PC-9 (cell line): ENCODE data around the gene SUGCT. TPM values are rescaled to one million over a fixed set of nuclear protein-coding genes. Genes with fewer than 3 reads are reported as not detected.

ENCODE experiments used
- BruUV-seq: library from RNA; stranded (reverse); fragments of 400-500 nt; replicated peaks from 2 replicates; lab custom pipeline; 2021; lab: Mats Ljungman, UMichigan
- CTCF ChIA-PET: fragments of 300-600 bp; sonication (Branson Sonifier 250); formaldehyde crosslinking; loops from one replicate; lab custom pipeline; 2022; ENCODE audit warnings: antibody characterized with exemption; lab: Charles Lee
- POLR2A ChIA-PET: fragments of 300-600 bp; sonication (Branson Sonifier 250); formaldehyde crosslinking; loops from one replicate; lab custom pipeline; 2022; ENCODE audit warnings: antibody characterized with exemption; ENCODE audit not compliant: unreplicated experiment; lab: Charles Lee
- DNase-seq, 2 experiments: peaks; one replicate each; pipeline versions ENCODE4 v3.0.0 to v3.0.0-alpha.2; 2015 to 2022; ENCODE audit warnings: mixed read lengths in 1 of 2
- H2AFZ ChIP-seq: fragments of 200-600 bp; sonication (generic); 2 replicates; pipeline ENCODE4 v1.8.1; 2017; ENCODE audit warnings: antibody characterized with exemption
- H3F3A ChIP-seq: fragments of 200-600 bp; sonication (generic); 2 replicates; pipeline ENCODE4 v1.8.1; 2017; ENCODE audit warnings: antibody characterized with exemption, mild to moderate bottlenecking, low read depth; ENCODE audit not compliant: insufficient read depth
- H3K27ac ChIP-seq: fragments of 200-600 bp; sonication (generic); 2 replicates; pipeline ENCODE4 v1.6.1; 2016; ENCODE audit warnings: mixed run types
- H3K27me3 ChIP-seq: fragments of 200-600 bp; sonication (generic); 2 replicates; pipeline ENCODE4 v1.6.1; 2016; ENCODE audit warnings: low read depth, mixed run types; ENCODE audit not compliant: insufficient read depth
- H3K36me3 ChIP-seq: fragments of 200-600 bp; sonication (generic); 2 replicates; pipeline ENCODE4 v1.6.1; 2016; ENCODE audit warnings: low read depth, mixed run types
- H3K4me1 ChIP-seq: fragments of 200-600 bp; sonication (generic); replicated peaks from 2 replicates; pipeline ENCODE4 v1.6.1; 2016; ENCODE audit warnings: mixed run types; ENCODE audit not compliant: insufficient read depth
- H3K4me2 ChIP-seq: fragments of 200-600 bp; sonication (generic); 2 replicates; pipeline ENCODE4 v1.6.1; 2017; ENCODE audit warnings: mixed run types
- H3K4me3 ChIP-seq: fragments of 200-600 bp; sonication (generic); 2 replicates; pipeline ENCODE4 v1.6.1; 2016; ENCODE audit warnings: mixed run types
- H3K79me2 ChIP-seq: fragments of 200-600 bp; sonication (generic); 2 replicates; pipeline ENCODE4 v1.6.1; 2017; ENCODE audit warnings: low read depth, mixed run types
- H3K9me2 ChIP-seq: fragments of 200-600 bp; sonication (generic); 2 replicates; pipeline ENCODE4 v1.8.1; 2017; ENCODE audit warnings: mild to moderate bottlenecking; ENCODE audit not compliant: insufficient read depth
- H3K9me3 ChIP-seq: fragments of 200-600 bp; sonication (generic); 2 replicates; pipeline ENCODE4 v1.8.1; 2016; ENCODE audit warnings: low read depth; ENCODE audit not compliant: insufficient read depth
- H4K20me1 ChIP-seq: fragments of 200-600 bp; sonication (generic); 2 replicates; pipeline ENCODE4 v1.8.1; 2017; ENCODE audit not compliant: insufficient read depth
- CTCF ChIP-seq: fragments of 200-600 bp; sonication (generic); conservative IDR thresholded peaks from 2 replicates; pipeline ENCODE4 v1.6.1; 2017; ENCODE audit warnings: mixed run types, antibody characterized with exemption, mild to moderate bottlenecking, moderate library complexity
- EZH2 ChIP-seq: fragments of 200-600 bp; sonication (generic); IDR thresholded peaks from 2 replicates; pipeline ENCODE4 v1.8.0; 2017; ENCODE audit warnings: antibody characterized with exemption, low read depth
- intact Hi-C: fragments of 100-400 bp; cut with micrococcal nuclease; formaldehyde crosslinking; loops from one replicate; pipeline ENCODE4 v1.10.0; 2022; ENCODE audit not compliant: unreplicated experiment
- total RNA-seq: library from RNA; stranded (reverse); gene quantifications from 2 replicates; pipeline ENCODE4 v1.2.3, GENCODE V29; 2021

Gene SUGCT
- total RNA-seq, 1 experiment from 2014 or later, result 3.5 TPM

GRCh38 chr7:40899151-40899550, 764.3 kb downstream of the SUGCT start:
- intact Hi-C loops, result loop anchor here (1.0 to 5.0 kb wide), 5 partner anchors 16 to 806 kb away; no protein-coding TSS in a partner anchor
- peak; percentile 83 to 98 for DNase-seq
- no TSS peak for BruUV-seq
- H3K9me2 ChIP-seq, result no peaks in the 10 kb centered on the region
- H4K20me1 ChIP-seq, result no peaks in the 10 kb centered on the region
- peaks cover 29% of the 10 kb centered on the region for H3K9me3 ChIP-seq
- peak overlapping the region; percentile 77 for H3K4me2 ChIP-seq
- H3K27me3 ChIP-seq, result no peaks in the 10 kb centered on the region
- H3K36me3 ChIP-seq, result no peaks in the 10 kb centered on the region; the same call in 1 of the 2 replicates
- peaks cover 25% of the 10 kb centered on the region for H3K4me1 ChIP-seq
- TF ChIP-seq EZH2 (no peak), CTCF (no peak)
- H3K27ac ChIP-seq, result peak overlapping the region; percentile 94
- peak overlapping the region; percentile 51 for H3K4me3 ChIP-seq
- peaks cover 17% of the 10 kb centered on the region; the same call in 1 of the 2 replicates for H3F3A ChIP-seq
- CTCF ChIA-PET, result no interaction called here
- peak overlapping the region; percentile 69 for H2AFZ ChIP-seq
- no peaks in the 10 kb centered on the region for H3K79me2 ChIP-seq
- POLR2A ChIA-PET, result interaction anchor here (0.5 to 0.9 kb wide), 3 partner anchors 13 to 152 kb away, joined by 3 to 7 read pairs (median 4); no protein-coding TSS in a partner anchor

- TSS peak; percentile 76 for BruUV-seq
- no peaks in the 10 kb centered on the region for H3K27me3 ChIP-seq
- intact Hi-C loops, result loop anchor here (1.0 to 5.0 kb wide), 5 partner anchors 15 to 805 kb away; no protein-coding TSS in a partner anchor
- peak overlapping the region; percentile 69 for H2AFZ ChIP-seq
- peaks cover 25% of the 10 kb centered on the region for H3K4me1 ChIP-seq
- H3K27ac ChIP-seq, result peak overlapping the region; percentile 94
- DNase-seq, result peak; percentile 48 to 89
- peak overlapping the region; percentile 77 for H3K4me2 ChIP-seq
- H3K9me3 ChIP-seq, result peaks cover 29% of the 10 kb centered on the region
- H3K36me3 ChIP-seq, result no peaks in the 10 kb centered on the region; the same call in 1 of the 2 replicates
- H3K9me2 ChIP-seq, result no peaks in the 10 kb centered on the region
- no peaks in the 10 kb centered on the region for H4K20me1 ChIP-seq
- H3K4me3 ChIP-seq, result peak overlapping the region; percentile 51
- TF ChIP-seq CTCF, result no peak
- TF ChIP-seq EZH2, result no peak
- ChIA-PET CTCF (interaction anchor here (0.6 kb wide), 1 partner anchor 100 kb away, joined by 3 read pairs; no protein-coding TSS in a partner anchor), POLR2A (interaction anchor here (0.6 to 0.9 kb wide), 6 partner anchors 16 to 569 kb away, joined by 3 to 15 read pairs (median 6); no protein-coding TSS in a partner anchor)
- no peaks in the 10 kb centered on the region for H3K79me2 ChIP-seq
- peaks cover 17% of the 10 kb centered on the region; the same call in 1 of the 2 replicates for H3F3A ChIP-seq
Measured at GRCh38 chr7:40899636-40900507, 765.1 kb downstream of the SUGCT start.

- H3K4me2 ChIP-seq, result no peak overlapping the region
- CTCF ChIA-PET, result no interaction called here
- intact Hi-C loops, result no loop called here
Measured at GRCh38 chr7:40903872-40904271, 769.1 kb downstream of the SUGCT start.

More at GRCh38 chr7:40903872-40904271, 769.1 kb downstream of the SUGCT start:
- no peak overlapping the region for H3K4me3 ChIP-seq
- H3K4me1 ChIP-seq, result peaks cover 21% of the 10 kb centered on the region
- no peaks in the 10 kb centered on the region for H3K79me2 ChIP-seq
- H3K36me3 ChIP-seq, result no peaks in the 10 kb centered on the region
- H3K27ac ChIP-seq, result no peak overlapping the region
- H3F3A ChIP-seq, result peaks cover 14% of the 10 kb centered on the region; the same call in 1 of the 2 replicates
- POLR2A ChIA-PET, result no interaction called here
- H4K20me1 ChIP-seq, result no peaks in the 10 kb centered on the region
- no TSS peak for BruUV-seq
- DNase-seq, result no peak
- no peaks in the 10 kb centered on the region for H3K9me2 ChIP-seq
- H2AFZ ChIP-seq, result no peak overlapping the region
- no peaks in the 10 kb centered on the region for H3K9me3 ChIP-seq
- H3K27me3 ChIP-seq, result no peaks in the 10 kb centered on the region
- TF ChIP-seq EZH2, result no peak
